T47D (cell line): ENCODE results near the gene RAP1GAP.
A peak's percentile ranks its signal among the peaks of the same experiment; 100 is the strongest.

Experiments used
- DNase-seq, 2 experiments: peaks; one replicate each; pipeline versions ENCODE4 v3.0.0 to v3.0.0-alpha.2; 2011 to 2012; ENCODE audit warnings: low read depth in 1 of 2, low spot score in 1 of 2
- JUND ChIP-seq: IDR thresholded peaks from 2 replicates; pipeline ENCODE4 v1.6.1; 2012; ENCODE audit warnings: low read depth
- in situ Hi-C: cut with HindIII; loops from 2 replicates; pipeline ENCODE4 v1.10.0; 2016; ENCODE audit warnings: low sequenced_read_pairs, low pct_unique_long_range_greater_than_20kb

RAP1GAP gene

DNA sequence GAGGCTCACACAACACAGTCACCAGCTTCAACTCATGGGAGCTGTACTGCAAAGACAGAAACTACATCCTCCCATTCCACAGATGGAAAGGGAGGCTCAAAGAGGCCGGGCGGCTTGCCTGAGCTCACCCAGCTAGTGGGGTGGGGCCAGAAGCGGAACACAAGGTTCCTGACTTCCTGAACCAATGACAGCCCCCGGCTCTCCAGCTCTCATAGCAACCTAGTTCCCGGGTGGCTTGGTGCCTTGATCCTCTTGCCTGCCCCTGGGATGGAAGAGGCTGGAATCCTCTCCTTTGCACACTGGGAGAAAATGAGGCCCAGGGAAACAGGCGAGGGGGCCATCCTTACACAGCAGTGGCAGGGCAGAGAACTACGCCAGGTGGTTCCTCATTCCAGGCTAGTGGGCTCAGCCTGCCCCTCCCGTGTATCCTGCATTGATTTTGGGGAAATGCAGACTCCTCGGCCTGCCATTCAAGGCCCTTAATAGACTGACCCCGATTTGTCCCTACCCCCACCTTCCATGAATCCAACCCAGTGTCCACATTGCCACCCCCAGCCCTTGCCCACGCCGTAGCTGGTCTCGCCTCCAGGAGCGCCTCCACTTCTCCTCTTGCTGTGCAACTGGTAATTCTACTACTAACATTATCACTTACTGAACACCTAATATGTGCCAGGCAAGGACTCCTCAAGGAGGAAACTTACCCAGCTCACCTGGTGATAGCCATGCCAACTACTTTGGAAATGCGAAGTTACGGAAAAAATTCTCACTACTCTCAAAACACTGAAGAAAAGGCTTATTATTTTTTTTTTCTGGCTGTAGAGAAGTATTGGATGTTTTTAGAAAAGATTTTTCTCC is 5.0 kb downstream of the RAP1GAP start:
- in situ Hi-C loops, result no loop called here
- DNase-seq, result no peak
- no peak for TF ChIP-seq JUND

DNA sequence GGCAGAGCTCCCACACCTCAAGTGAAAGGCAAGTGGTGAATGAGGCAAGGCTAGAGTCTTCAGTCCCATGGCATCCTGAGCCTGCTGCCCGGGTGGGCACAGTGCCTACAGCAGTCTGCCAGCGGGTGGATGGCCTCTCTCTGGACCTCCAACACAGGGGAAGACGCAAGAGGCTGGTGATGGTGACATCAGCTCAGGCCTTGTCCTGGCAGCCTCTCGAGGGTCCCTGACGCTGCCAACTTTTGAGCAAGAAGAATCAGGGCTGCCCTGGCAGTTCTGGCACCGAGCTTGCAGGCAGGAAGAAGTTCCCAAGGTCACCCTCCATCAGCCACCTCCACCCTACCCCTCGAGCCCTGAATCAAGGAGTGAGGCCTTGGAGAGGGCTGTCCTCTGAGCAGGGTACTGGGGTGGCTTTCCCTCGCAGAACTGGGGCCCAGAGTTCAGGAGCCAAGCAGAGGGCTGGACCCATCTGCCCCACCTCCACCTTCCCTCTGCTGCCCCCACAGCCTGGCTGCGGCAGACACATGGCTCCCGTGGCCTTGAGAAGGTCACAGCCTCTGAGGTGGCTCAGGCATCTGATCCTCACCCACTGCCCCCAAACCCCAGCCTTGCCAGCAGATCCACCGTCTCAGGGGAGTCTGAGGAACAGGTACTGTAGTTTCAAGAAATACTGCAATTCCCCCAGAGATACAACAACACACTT is 5.8 kb downstream of the RAP1GAP start:
- in situ Hi-C loops, result no loop called here
- DNase-seq, result no peak
- no peak for TF ChIP-seq JUND

- TF ChIP-seq JUND, result no peak
- in situ Hi-C loops, result no loop called here
- no peak for DNase-seq
These were observed 6.5 kb downstream of the RAP1GAP start for GRCh38 chr1:21662426-21663247.

DNA sequence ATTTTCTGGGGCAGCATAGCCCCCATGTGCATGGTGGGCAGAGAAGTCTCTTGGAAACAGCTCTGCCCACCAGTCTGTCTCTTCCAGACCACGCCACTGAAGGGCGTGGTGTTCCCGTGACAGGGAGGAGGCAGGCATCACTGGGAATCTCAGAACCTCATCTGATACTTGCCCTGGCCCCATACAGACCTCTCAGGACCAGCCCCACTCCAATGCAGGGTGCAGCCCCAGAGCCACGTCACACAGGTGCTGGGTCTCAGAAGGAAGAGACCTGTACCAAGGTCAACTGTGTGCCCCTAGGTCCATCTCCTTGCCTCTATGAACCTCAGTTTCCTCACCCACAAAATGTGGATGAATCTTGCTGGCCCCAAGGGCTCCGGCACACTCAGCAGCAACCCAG is 7.3 kb downstream of the RAP1GAP start:
- in situ Hi-C loops, result no loop called here
- TF ChIP-seq JUND, result no peak
- no peak for DNase-seq

GRCh38 chr1:21659924-21660326 is 9.2 kb downstream of the RAP1GAP start:
- in situ Hi-C loops, result no loop called here
- DNase-seq, result no peak

GRCh38 chr1:21659099-21659923 is 9.8 kb downstream of the RAP1GAP start:
- in situ Hi-C loops, result no loop called here
- DNase-seq, result peak; percentile 76
- no peak for TF ChIP-seq JUND

More at GRCh38 chr1:21659924-21660326, 9.2 kb downstream of the RAP1GAP start:
- no peak for TF ChIP-seq JUND

DNA sequence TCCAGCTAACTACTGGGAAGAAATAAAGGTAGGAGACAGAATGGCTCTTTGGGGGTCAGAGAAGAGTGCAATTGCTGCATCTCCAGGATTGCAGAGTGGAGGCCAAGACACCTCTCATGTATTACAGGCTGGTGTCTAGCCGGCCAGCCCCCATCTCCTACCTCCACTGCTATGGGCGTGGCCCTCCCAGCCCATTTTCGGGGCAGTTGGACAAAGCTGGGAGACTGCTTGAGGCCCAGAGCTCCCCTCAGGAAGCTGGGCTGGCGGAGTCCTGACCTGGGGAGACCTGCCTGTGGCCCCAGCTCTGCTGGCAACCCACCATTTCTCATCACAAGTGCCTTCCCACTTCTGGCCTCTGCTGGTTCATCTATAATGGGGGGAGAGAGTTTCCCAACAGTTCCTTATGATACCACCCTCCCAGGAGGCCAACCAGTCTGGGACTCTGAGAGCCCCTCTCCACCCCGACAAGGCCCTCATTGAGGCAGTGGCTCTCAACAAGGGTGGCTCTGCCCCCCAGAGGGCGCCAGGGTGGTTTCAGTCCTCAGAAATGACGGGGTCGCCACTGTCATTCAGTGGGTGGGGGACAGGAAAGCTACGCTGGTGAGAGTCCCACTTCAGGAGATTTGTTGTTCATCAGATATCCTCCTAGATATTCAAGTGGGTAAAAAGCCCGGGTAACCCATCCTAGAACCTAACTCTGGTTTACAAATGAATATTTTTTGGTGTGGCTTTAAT is 11.5 kb downstream of the RAP1GAP start:
- in situ Hi-C loops, result no loop called here
- DNase-seq, result no peak
- no peak for TF ChIP-seq JUND

DNA sequence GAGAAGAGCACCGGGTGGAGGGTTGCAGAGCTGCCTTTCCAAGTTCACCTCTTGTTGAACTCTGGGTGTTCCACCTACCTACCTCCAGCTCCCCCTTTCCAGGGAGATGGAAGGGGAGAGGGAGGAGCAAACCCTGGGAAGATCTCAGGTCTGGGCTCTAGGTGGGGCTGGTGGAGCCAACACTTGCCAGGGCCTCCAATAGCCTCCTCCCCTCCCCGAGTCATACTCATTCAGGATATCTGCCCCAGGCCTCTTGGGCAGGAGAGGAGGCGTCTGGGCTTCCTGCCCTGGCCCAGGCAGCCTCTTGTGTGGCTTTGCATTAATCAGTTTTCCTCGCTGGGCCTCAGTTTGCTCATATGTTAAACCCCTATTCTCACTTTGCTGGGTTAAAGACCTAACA is 13.4 kb downstream of the RAP1GAP start:
- peak in 1 of 2 experiments; percentile 67 for DNase-seq
- in situ Hi-C loops, result no loop called here
- TF ChIP-seq JUND, result no peak

- TF ChIP-seq JUND, result no peak
- in situ Hi-C loops, result no loop called here
These were observed 13.9 kb downstream of the RAP1GAP start for GRCh38 chr1:21655259-21655658.

DNA sequence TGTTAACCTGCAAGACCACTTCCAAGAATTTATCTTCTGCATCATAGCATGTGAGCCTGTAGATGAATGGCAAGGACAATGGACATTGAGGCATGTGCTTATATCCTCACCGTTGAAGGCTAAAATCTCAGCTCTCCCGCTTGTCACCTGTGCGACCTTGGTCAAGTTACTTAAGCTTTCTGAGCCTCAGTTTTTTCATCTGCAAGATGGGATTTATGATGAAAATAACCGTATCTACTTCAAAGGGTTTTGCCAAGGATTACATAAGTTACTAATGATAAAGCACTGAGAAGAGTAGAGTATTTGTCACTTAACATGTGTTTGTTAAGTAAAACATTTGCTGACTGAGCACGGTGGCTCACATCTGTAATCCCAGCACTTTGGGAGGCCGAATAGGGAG is 14.9 kb downstream of the RAP1GAP start:
- DNase-seq, result no peak
- TF ChIP-seq JUND, result no peak
- in situ Hi-C loops, result no loop called here

More at GRCh38 chr1:21655259-21655658, 13.9 kb downstream of the RAP1GAP start:
- DNase-seq, result no peak

GRCh38 chr1:21653744-21654100 is 15.4 kb downstream of the RAP1GAP start:
- DNase-seq, result no peak
- in situ Hi-C loops, result no loop called here
- no peak for TF ChIP-seq JUND
